Measurements from ENCODE around the gene LPIN1.

DNA sequence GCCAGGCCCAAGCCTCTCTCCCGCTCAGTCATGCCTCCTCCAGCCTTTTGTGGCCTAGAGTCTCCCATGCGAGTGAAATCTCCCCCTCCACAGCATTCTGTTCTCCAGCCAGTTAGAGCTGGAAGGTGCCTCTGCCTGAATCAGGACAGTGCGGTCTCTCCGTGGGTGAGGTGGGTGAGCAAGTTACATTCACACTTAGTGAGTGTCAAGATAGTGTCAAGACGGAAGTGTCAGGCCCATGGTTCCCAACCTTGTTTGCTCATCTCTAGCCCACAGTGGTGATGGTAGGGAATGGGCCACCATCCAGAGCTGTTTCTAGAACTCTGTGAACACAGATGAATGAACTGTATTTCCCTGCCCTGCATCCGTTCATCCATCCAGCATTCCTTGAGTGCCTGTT, 59.5 kb downstream of the LPIN1 start:
- TF ChIP-seq CTCF (conservative IDR thresholded peaks at IDR 0.05) (no peak), ZFX (IDR thresholded peaks at IDR 0.05) (no peak)
